ENCODE measurements around the gene THBD.

DNA sequence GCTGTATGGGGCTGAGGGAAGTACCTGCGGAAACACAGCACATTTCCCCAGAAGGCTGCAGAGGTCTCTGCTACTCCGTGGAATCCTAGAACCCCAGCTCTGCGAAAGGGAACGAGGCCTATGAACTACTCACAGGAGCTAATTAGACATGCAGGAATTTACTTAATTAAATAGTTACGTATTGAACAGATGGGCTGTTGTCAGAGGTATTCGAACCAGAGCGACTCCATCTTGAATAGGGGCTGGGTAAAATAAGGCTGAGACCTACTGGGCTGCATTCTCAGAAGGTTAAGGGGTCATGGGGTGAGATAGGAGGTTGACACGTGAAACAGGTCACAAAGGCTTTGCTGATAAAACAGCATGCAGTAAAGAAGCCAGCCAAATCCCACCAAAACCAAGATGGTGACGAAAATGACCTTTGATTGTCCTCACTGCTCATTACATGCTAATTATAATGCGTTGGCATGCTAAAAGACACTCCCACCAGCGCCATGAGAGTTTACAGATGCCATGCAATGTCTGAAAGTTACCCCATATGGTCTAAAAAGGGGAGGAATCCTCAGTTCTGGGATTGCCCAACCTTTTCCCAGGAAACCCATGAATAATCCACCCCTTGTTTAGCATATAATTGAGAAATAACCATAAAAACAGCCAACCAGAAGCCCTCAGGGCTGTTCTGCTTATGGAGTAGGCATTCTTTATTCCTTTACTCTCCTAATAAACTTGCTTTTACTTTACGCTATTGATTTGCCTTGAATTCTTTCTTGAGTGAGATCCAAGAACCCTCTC, 29.0 kb downstream of the THBD start:
- TF ChIP-seq, protein P1, sequence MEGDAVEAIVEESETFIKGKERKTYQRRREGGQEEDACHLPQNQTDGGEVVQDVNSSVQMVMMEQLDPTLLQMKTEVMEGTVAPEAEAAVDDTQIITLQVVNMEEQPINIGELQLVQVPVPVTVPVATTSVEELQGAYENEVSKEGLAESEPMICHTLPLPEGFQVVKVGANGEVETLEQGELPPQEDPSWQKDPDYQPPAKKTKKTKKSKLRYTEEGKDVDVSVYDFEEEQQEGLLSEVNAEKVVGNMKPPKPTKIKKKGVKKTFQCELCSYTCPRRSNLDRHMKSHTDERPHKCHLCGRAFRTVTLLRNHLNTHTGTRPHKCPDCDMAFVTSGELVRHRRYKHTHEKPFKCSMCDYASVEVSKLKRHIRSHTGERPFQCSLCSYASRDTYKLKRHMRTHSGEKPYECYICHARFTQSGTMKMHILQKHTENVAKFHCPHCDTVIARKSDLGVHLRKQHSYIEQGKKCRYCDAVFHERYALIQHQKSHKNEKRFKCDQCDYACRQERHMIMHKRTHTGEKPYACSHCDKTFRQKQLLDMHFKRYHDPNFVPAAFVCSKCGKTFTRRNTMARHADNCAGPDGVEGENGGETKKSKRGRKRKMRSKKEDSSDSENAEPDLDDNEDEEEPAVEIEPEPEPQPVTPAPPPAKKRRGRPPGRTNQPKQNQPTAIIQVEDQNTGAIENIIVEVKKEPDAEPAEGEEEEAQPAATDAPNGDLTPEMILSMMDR (IDR thresholded peaks at IDR 0.05) = no peak
- no peak for TF ChIP-seq POLR2AphosphoS5 (IDR thresholded peaks at IDR 0.05)
- TF ChIP-seq EP300 (IDR thresholded peaks at IDR 0.05) = no peak
